Stimulated activated CD4-positive, alpha-beta T cell treated with anti-CD3 and anti-CD28 coated beads, Interleukin-4, amount 100 ng/mL, for 24 hours (primary cell): ENCODE measurements around the gene CCAR1.
"Not testable (repeated sequence)": the region's sequence is repeated elsewhere in the genome, so short reads cannot be mapped to it uniquely, and the experiment has no call there.

ENCODE experiments used
- DNase-seq: peaks from one replicate; pipeline ENCODE4 v3.0.0-alpha.2; 2020

The CCAR1 gene

GRCh38 chr10:68767407-68767806 is 46.4 kb downstream of the CCAR1 start:
- not testable (repeated sequence) for DNase-seq

- DNase-seq: no peak
These were observed 60.9 kb downstream of the CCAR1 start for GRCh38 chr10:68781613-68782574.

GRCh38 chr10:68784476-68784875 is 63.4 kb downstream of the CCAR1 start:
- no peak for DNase-seq

GRCh38 chr10:68787813-68788212 is 66.8 kb downstream of the CCAR1 start:
- no peak for DNase-seq

- no peak for DNase-seq
These were observed 69.4 kb downstream of the CCAR1 start for GRCh38 chr10:68790476-68790875.

- DNase-seq: no peak
These were observed 71.1 kb downstream of the CCAR1 start for GRCh38 chr10:68792115-68792514.

- DNase-seq: no peak
These were observed 75.0 kb downstream of the CCAR1 start for GRCh38 chr10:68795886-68796532.

GRCh38 chr10:68796605-68797004 is 75.6 kb downstream of the CCAR1 start:
- DNase-seq: no peak

- no peak for DNase-seq
These were observed 79.2 kb downstream of the CCAR1 start for GRCh38 chr10:68800211-68800610.

- DNase-seq: no peak
These were observed 83.7 kb downstream of the CCAR1 start for GRCh38 chr10:68804692-68805091.

- DNase-seq: not testable (repeated sequence)
These were observed 89.8 kb downstream of the CCAR1 start for GRCh38 chr10:68810830-68811229.

GRCh38 chr10:68811314-68812009 is 90.4 kb downstream of the CCAR1 start:
- no peak for DNase-seq

- no peak for DNase-seq
These were observed 91.4 kb downstream of the CCAR1 start for GRCh38 chr10:68812420-68812819.

- DNase-seq: no peak
These were observed 92.5 kb downstream of the CCAR1 start for GRCh38 chr10:68813559-68813958.

- no peak for DNase-seq
These were observed 95.9 kb downstream of the CCAR1 start for GRCh38 chr10:68816796-68817412.

GRCh38 chr10:68820359-68820758 is 99.3 kb downstream of the CCAR1 start:
- not testable (repeated sequence) for DNase-seq

GRCh38 chr10:68822626-68823025 is 101.6 kb downstream of the CCAR1 start:
- not testable (repeated sequence) for DNase-seq

- peak; percentile 63 for DNase-seq
These were observed 105.9 kb downstream of the CCAR1 start, which contains the start of gene STOX1 for GRCh38 chr10:68826764-68827591. Gene STOX1, plus strand, starts transcription at chr10:68827531. Its CDS starts 93 bp downstream, at chr10:68827624.

GRCh38 chr10:68827592-68827959 is 106.5 kb downstream of the CCAR1 start:
- not testable (repeated sequence) for DNase-seq

GRCh38 chr10:68828083-68828601 is 107.1 kb downstream of the CCAR1 start:
- DNase-seq: not testable (repeated sequence)

GRCh38 chr10:68828833-68829232 is 107.8 kb downstream of the CCAR1 start:
- DNase-seq: no peak

GRCh38 chr10:68829521-68829920 is 108.5 kb downstream of the CCAR1 start:
- DNase-seq: no peak
